Activated naive CD8-positive, alpha-beta T cell treated with anti-CD3 and anti-CD28 coated beads, Interleukin-2, amount 50 U/mL, for 24 hours (primary cell): ENCODE results near the gene JMJD6.
A peak's percentile ranks its signal among the peaks of the same experiment; 100 is the strongest.
"Not testable (repeated sequence)": the region's sequence is repeated elsewhere in the genome, so short reads cannot be mapped to it uniquely, and the experiment has no call there.

Source experiments
- ATAC-seq: fragments of 150-1000 bp; cut with Tn5 transposase; one replicate; pipeline ENCODE4 v1.10.0; 2021
- DNase-seq: peaks from one replicate; pipeline ENCODE4 v3.0.0; 2021
- H3K27ac Mint-ChIP-seq: one replicate; pipeline ENCODE4 v1.8.0; 2021; ENCODE audit warnings: mild to moderate bottlenecking, mixed read lengths
- H3K27me3 Mint-ChIP-seq: one replicate; pipeline ENCODE4 v1.8.0; 2021; ENCODE audit warnings: mixed read lengths
- H3K36me3 Mint-ChIP-seq: one replicate; pipeline ENCODE4 v1.8.0; 2021; ENCODE audit warnings: low read depth, mixed read lengths
- H3K4me1 Mint-ChIP-seq: one replicate; pipeline ENCODE4 v1.8.0; 2021; ENCODE audit warnings: mixed read lengths
- H3K4me3 Mint-ChIP-seq: one replicate; pipeline ENCODE4 v1.8.0; 2021; ENCODE audit warnings: mild to moderate bottlenecking, moderate library complexity, mixed read lengths
- H3K9me3 Mint-ChIP-seq: one replicate; pipeline ENCODE4 v1.8.0; 2021; ENCODE audit warnings: mixed read lengths

Gene JMJD6

GRCh38 chr17:76740329-76741118 is 14.1 kb upstream of the JMJD6 start:
- peaks cover 31% of the 10 kb centered on the region for H3K4me1 Mint-ChIP-seq
- ATAC-seq (no peak), DNase-seq (no peak)
- no peaks in the 10 kb centered on the region for H3K27me3 Mint-ChIP-seq
- no peak overlapping the region for H3K4me3 Mint-ChIP-seq
- peaks cover 34% of the 10 kb centered on the region for H3K36me3 Mint-ChIP-seq
- H3K27ac Mint-ChIP-seq: no peak overlapping the region
- H3K9me3 Mint-ChIP-seq: no peaks in the 10 kb centered on the region

- not testable (repeated sequence) for ATAC-seq, H3K9me3 Mint-ChIP-seq, H3K27ac Mint-ChIP-seq, DNase-seq, H3K4me3 Mint-ChIP-seq, H3K27me3 Mint-ChIP-seq
- Mint-ChIP-seq H3K36me3 (peaks cover 34% of the 10 kb centered on the region), H3K4me1 (peaks cover 35% of the 10 kb centered on the region)
Measured at GRCh38 chr17:76739568-76740115, 13.2 kb upstream of the JMJD6 start.

- Mint-ChIP-seq H3K9me3 (no peaks in the 10 kb centered on the region), H3K36me3 (peaks cover 40% of the 10 kb centered on the region), H3K4me3 (peak overlapping the region; percentile 98), H3K27ac (peak overlapping the region; percentile 99), H3K4me1 (peaks cover 45% of the 10 kb centered on the region), H3K27me3 (no peaks in the 10 kb centered on the region)
- DNase-seq (no peak), ATAC-seq (no peak)
Measured at GRCh38 chr17:76738468-76738850, 12.1 kb upstream of the JMJD6 start.

GRCh38 chr17:76737676-76738467 is 11.5 kb upstream of the JMJD6 start, which contains the start of gene MFSD11:
Gene MFSD11 (plus strand): TSS chr17:76738119. CDS start chr17:76738353, 234 bp downstream.
- DNase-seq (peak; percentile 93), ATAC-seq (peak; percentile 68)
- H3K9me3 Mint-ChIP-seq: no peaks in the 10 kb centered on the region
- no peaks in the 10 kb centered on the region for H3K27me3 Mint-ChIP-seq
- H3K4me1 Mint-ChIP-seq: peaks cover 49% of the 10 kb centered on the region
- peak within 1 kb of the TSS; percentile 98 for H3K4me3 Mint-ChIP-seq
- peaks cover 46% of the 10 kb centered on the region for H3K36me3 Mint-ChIP-seq
- H3K27ac Mint-ChIP-seq: peak within 1 kb of the TSS; percentile 99

GRCh38 chr17:76737082-76737675 is 10.8 kb upstream of the JMJD6 start, which contains the start of gene SRSF2:
Gene SRSF2 (minus strand): TSS chr17:76737331. CDS start chr17:76737160, 171 bp downstream.
- Mint-ChIP-seq H3K4me3 (peak within 1 kb of the TSS; percentile 98), H3K4me1 (peaks cover 52% of the 10 kb centered on the region), H3K9me3 (no peaks in the 10 kb centered on the region), H3K27me3 (no peaks in the 10 kb centered on the region), H3K27ac (peak within 1 kb of the TSS; percentile 99), H3K36me3 (peaks cover 48% of the 10 kb centered on the region)
- peak; percentile 69 for ATAC-seq
- peak; percentile 98 for DNase-seq

- peaks cover 48% of the 10 kb centered on the region for H3K36me3 Mint-ChIP-seq
- H3K4me3 Mint-ChIP-seq: peak overlapping the region; percentile 98
- peaks cover 58% of the 10 kb centered on the region for H3K4me1 Mint-ChIP-seq
- ATAC-seq (peak; percentile 3), DNase-seq (peak; percentile 67)
- no peaks in the 10 kb centered on the region for H3K9me3 Mint-ChIP-seq
- H3K27me3 Mint-ChIP-seq: no peaks in the 10 kb centered on the region
- peak overlapping the region; percentile 99 for H3K27ac Mint-ChIP-seq
Measured at GRCh38 chr17:76736349-76737081, 10.1 kb upstream of the JMJD6 start.

GRCh38 chr17:76735586-76736348 is 9.4 kb upstream of the JMJD6 start:
- H3K36me3 Mint-ChIP-seq: peaks cover 52% of the 10 kb centered on the region
- H3K9me3 Mint-ChIP-seq: no peaks in the 10 kb centered on the region

GRCh38 chr17:76735006-76735405 is 8.6 kb upstream of the JMJD6 start:
- Mint-ChIP-seq H3K36me3 (peaks cover 58% of the 10 kb centered on the region), H3K27ac (peak overlapping the region; percentile 98), H3K27me3 (no peaks in the 10 kb centered on the region), H3K9me3 (no peaks in the 10 kb centered on the region), H3K4me1 (peaks cover 59% of the 10 kb centered on the region), H3K4me3 (peak overlapping the region; percentile 98)
- DNase-seq (no peak), ATAC-seq (no peak)

More at GRCh38 chr17:76735586-76736348, 9.4 kb upstream of the JMJD6 start:
- ATAC-seq: no peak
- no peak for DNase-seq
- Mint-ChIP-seq H3K27me3 (no peaks in the 10 kb centered on the region), H3K27ac (peak overlapping the region; percentile 98), H3K4me3 (peak overlapping the region; percentile 98), H3K4me1 (peaks cover 60% of the 10 kb centered on the region)

- no peak for DNase-seq
- H3K27ac Mint-ChIP-seq: peak overlapping the region; percentile 98
- peaks cover 63% of the 10 kb centered on the region for H3K36me3 Mint-ChIP-seq
- ATAC-seq: no peak
- H3K4me3 Mint-ChIP-seq: peak overlapping the region; percentile 98
- no peaks in the 10 kb centered on the region for H3K9me3 Mint-ChIP-seq
- H3K27me3 Mint-ChIP-seq: no peaks in the 10 kb centered on the region
- H3K4me1 Mint-ChIP-seq: peaks cover 60% of the 10 kb centered on the region
Measured at GRCh38 chr17:76734080-76734840, 7.9 kb upstream of the JMJD6 start.

- peak overlapping the region; percentile 98 for H3K27ac Mint-ChIP-seq
- H3K36me3 Mint-ChIP-seq: peaks cover 63% of the 10 kb centered on the region
- DNase-seq: no peak
- no peaks in the 10 kb centered on the region for H3K9me3 Mint-ChIP-seq
- H3K4me3 Mint-ChIP-seq: peak overlapping the region; percentile 98
- H3K27me3 Mint-ChIP-seq: no peaks in the 10 kb centered on the region
- H3K4me1 Mint-ChIP-seq: peaks cover 59% of the 10 kb centered on the region
- ATAC-seq: no peak
Measured at GRCh38 chr17:76733618-76733957, 7.2 kb upstream of the JMJD6 start.

GRCh38 chr17:76732734-76733617 is 6.6 kb upstream of the JMJD6 start:
- H3K9me3 Mint-ChIP-seq: no peaks in the 10 kb centered on the region
- peaks cover 63% of the 10 kb centered on the region for H3K36me3 Mint-ChIP-seq
- H3K4me3 Mint-ChIP-seq: peak overlapping the region; percentile 98
- DNase-seq (no peak), ATAC-seq (no peak)
- no peaks in the 10 kb centered on the region for H3K27me3 Mint-ChIP-seq
- H3K4me1 Mint-ChIP-seq: peaks cover 59% of the 10 kb centered on the region
- H3K27ac Mint-ChIP-seq: peak overlapping the region; percentile 98
